ENCODE measurements around the gene HES2. TPM values are rescaled to one million over a fixed set of nuclear protein-coding genes. Genes with fewer than 3 reads are reported as not detected.
"Not testable (repeated sequence)": the region's sequence is repeated elsewhere in the genome, so short reads cannot be mapped to it uniquely, and the experiment has no call there.

HES2 gene
- total RNA-seq, 1 donor = 0.09 TPM

GRCh38 chr1:6450943-6451373, 31.2 kb upstream of the HES2 start:
- H3K4me3 ChIP-seq (ENCODE audit: low read depth, low read length) = no peak overlapping the region
- no peak for TF ChIP-seq CTCF (IDR thresholded peaks at IDR 0.05; ENCODE audit: insufficient read depth, low read length)
- no peak for DNase-seq (ENCODE audit: low read depth)

GRCh38 chr1:6450486-6450885, 30.8 kb upstream of the HES2 start:
- H3K4me3 ChIP-seq (ENCODE audit: low read depth, low read length); DNase-seq (ENCODE audit: low read depth): not testable (repeated sequence)

DNA sequence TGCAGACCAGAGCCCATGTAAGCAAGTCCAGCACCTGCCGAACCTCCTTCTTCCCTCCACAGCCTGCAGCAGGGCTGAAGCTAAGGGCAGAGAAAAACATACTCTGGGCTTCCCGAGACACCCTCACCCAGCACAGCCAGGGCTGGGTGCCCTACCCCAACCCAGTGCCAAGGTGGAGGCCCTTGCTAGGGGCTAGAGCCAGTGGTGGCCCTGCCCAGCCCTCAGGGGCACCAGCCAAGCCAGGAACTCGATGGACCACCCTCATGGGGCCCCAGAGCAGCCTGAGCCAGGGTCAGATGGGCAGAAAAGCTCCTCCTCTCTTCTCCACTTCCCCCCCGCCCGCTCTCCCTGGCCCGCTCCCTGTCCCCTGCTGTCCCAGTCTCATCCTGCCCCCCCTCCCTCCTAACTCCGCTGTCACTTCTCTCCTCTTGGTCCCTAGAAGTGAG, 30.3 kb upstream of the HES2 start:
- DNase-seq (ENCODE audit: low read depth) = no peak
- no peak overlapping the region for H3K4me3 ChIP-seq (ENCODE audit: low read depth, low read length)
- no peak for TF ChIP-seq CTCF (IDR thresholded peaks at IDR 0.05; ENCODE audit: insufficient read depth, low read length)

DNA sequence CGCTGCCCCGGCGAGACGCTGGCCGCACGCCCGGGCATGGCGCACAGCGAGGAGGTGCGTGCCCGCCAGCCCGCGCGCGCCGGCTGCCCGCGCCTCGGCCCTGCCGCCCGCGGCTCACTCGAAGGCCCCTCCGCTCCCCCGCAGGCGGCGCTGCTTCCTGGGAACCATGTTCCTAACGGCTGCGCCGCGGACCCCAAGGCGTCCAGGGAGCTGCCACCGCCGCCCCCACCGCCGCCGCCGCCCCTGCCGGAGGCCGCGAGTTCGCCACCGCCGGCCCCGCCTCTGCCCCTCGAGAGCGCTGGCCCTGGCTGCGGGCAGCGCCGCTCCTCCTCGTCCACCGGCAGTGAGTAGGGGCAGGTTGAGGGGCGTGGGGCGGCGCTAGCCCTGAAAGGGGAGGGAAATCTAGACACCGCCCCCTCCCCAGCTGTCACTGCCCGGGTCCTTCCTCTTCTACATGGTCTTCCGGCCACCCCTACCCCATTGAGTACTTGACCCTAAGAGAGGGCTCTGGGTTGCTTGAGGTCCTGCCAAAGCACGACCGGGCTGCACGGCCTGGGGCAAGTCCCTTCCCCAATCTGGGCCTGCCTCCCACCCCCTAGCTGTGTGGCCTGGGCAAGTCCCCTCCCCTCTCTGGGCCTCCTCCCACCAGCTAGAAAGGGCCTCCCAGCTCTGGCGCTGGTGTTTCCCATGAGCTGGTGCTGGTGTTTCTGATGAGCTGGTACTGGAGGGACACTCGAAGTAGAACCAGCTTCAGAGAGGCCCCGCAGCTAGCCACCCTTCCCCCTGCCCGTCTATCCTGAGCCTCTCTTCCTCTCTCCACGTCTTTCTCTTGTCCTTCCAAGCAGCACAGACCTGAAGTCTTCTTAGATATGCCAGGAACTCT, 29.3 kb upstream of the HES2 start:
- no peak overlapping the region for H3K4me3 ChIP-seq (ENCODE audit: low read depth, low read length)
- TF ChIP-seq CTCF (IDR thresholded peaks at IDR 0.05; ENCODE audit: insufficient read depth, low read length) = no peak
- no peak for DNase-seq (ENCODE audit: low read depth)

DNA sequence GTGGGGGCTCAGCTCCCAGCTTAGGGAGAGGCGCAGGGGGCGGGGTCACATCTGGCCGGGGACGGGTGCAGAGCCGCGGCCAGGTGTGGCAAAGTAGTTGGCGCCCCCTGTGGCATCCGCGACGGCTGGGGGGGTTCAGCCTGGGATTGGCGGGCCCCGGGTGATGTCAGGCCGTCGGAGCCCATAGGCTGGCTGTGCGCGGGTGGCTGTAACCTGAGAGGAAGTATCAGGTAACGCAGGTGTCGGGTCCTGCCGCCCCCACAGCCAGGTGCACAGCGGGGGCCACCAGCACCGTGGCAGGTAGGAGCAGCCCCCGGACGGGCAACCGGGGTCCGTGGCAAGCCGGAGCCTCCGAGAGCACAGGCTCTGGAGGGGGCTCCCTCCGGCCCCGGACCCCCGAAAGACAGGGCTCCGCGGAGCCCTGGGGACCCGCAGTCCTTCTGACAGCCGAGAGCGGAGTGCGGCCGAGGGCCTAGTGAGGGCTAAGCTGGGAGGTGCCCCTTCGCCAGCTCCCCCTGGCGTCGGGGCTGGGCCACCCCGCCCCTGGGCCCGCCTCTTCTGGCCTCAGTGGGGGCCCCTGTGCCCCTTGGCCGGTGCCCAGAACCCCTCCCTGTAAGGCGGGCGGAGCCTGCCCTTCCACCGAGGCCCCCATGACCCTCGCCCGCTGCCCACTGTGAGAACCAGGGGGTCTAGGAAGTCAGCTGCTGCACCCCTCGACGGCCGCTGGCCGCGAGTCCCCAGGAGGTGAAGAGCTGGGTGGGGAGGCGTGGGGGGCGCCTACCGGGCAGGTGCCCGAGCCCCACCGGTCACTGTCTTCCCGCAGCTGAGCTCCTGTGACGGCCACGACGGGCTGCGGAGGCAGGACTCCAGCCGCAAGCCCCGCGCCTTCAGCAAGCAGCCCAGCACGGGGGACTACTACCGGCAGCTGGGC, 28.4 kb upstream of the HES2 start:
- no peak for DNase-seq (ENCODE audit: low read depth)
- TF ChIP-seq CTCF (IDR thresholded peaks at IDR 0.05; ENCODE audit: insufficient read depth, low read length) = no peak
- no peak overlapping the region for H3K4me3 ChIP-seq (ENCODE audit: low read depth, low read length)

GRCh38 chr1:6447016-6447817, 27.5 kb upstream of the HES2 start:
- no peak overlapping the region for H3K4me3 ChIP-seq (ENCODE audit: low read depth, low read length)
- no peak for TF ChIP-seq CTCF (IDR thresholded peaks at IDR 0.05; ENCODE audit: insufficient read depth, low read length)
- no peak for DNase-seq (ENCODE audit: low read depth)

Data from fibroblast of the aortic adventitia (primary cell).